ENCODE results near the gene MYLK.
"Not testable (repeated sequence)": the region's sequence is repeated elsewhere in the genome, so short reads cannot be mapped to it uniquely, and the experiment has no call there.

MYLK gene

DNA sequence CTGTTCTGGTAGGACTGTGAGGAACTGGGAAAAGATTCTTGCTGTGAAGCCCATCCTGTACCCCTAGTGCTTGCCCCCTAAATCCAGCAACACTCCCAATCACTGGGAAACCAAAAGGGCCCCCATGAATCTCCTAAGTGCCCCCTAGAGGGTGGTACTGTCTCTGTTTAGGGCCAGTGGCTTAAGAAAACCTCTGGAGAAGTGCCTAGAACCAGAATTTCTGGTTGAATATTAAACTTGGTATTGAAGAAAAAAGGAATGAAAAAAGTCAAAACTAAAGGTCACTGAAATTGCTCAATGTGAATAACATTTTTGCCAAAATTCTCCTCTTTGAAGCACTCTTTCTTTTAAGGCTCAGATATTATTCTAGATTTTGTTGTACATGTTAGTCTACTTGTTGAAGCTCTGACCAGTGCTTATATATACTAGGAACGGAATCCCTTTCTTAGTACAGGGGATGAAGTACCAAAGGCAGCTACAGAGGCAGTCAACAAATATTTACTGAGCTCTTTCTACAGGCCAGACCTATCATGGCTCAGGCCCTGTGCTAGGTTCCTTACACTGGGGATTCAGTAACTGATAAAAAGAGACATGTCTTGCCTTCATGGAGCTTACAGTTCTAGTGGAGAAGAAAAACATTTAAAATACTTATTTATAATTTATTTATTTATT, 138.8 kb downstream of the MYLK start:
- DNase-seq (ENCODE audit: low spot score) = no peak

GRCh38 chr3:123744064-123744463, 140.1 kb downstream of the MYLK start:
- no peak for DNase-seq (ENCODE audit: low spot score)

- no peak for DNase-seq (ENCODE audit: low spot score)
These were observed 141.0 kb downstream of the MYLK start for GRCh38 chr3:123743121-123743520.

DNA sequence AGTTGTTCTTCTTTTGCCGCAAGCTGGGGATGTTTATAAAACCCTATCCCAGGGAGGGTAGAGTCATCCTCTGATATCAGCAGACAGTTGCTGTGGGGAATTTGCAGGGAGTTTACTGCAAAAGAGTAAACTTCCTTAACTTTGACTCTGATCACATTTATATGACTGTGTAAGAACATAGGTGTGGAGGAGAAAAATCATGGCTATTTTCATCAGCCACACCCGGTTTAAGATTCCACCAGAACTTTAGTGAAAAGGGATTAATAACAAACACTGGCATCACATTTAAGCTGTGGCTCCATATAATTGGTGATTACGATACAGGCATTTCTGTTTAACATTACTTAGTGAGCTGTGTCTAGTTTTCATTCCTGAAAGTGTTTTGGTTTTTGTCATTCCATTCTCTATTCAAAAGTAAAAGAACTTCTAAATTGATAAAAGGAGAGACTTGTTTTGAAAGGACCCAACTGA, 143.1 kb downstream of the MYLK start:
- no peak for DNase-seq (ENCODE audit: low spot score)

GRCh38 chr3:123740391-123740822, 143.7 kb downstream of the MYLK start:
- no peak for DNase-seq (ENCODE audit: low spot score)

GRCh38 chr3:123739754-123740153, 144.4 kb downstream of the MYLK start:
- DNase-seq (ENCODE audit: low spot score) = no peak

DNA sequence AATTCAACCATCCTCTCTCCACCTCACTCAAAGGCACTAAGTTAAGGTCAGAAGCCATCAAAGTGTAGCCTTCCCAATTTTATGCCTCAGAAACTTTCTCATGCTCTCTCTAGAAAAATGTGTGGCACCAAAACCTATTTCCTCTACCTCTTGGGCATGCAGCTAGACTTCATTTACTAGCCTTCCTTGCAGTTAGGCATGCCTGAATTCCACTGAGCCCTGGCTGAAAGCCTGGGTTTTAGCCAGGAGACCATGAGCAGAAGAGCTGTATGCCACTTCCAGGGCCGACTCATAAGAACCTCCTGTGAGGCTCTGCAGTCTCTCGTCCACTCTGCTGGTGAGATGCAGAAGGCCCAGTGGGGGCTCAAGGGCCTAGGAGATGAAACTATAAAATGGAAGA, 145.0 kb downstream of the MYLK start:
- no peak for DNase-seq (ENCODE audit: low spot score)

GRCh38 chr3:123738522-123738921, 145.6 kb downstream of the MYLK start:
- not testable (repeated sequence) for DNase-seq (ENCODE audit: low spot score)

GRCh38 chr3:123737168-123737567, 147.0 kb downstream of the MYLK start:
- DNase-seq (ENCODE audit: low spot score) = no peak

GRCh38 chr3:123735456-123735855, 148.7 kb downstream of the MYLK start:
- no peak for DNase-seq (ENCODE audit: low spot score)

- DNase-seq (ENCODE audit: low spot score) = no peak
These were observed 149.6 kb downstream of the MYLK start for GRCh38 chr3:123734527-123734902.

DNA sequence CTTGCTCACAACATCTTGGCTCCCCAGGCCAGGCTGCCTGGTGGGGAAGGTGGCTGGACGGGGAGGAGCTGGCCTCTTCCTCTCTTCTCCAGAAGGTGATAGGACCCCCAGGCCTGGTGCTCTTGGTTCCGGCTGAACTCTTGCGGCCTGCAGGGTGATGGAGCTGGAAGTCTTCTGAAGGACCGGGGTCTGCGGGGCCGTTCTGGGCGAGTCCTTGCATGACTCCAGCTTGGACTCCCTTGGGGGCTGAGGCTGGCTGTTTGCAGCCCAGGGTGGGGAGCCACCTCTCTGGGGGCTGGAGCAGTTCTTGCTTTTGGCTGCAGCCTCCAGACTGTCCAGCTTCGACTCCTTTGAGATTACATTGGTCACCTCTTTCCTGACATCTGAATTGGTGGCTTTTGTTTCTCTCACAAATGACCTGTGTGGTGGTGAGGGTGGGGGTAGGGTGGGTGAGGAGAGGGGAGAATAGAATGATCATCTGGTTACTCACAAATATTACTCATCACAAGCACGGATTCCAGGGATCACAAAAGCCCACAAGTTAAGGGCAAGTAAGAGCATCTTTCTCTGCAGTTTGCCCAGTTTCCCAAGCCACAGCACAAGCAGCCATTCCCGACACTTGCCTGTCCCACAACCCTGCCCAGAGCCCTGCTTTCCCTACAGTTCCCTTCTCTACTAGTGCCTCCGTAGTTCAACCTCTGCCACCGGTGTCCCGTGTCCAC, 150.2 kb downstream of the MYLK start:
- DNase-seq (ENCODE audit: low spot score) = peak; percentile 74

DNA sequence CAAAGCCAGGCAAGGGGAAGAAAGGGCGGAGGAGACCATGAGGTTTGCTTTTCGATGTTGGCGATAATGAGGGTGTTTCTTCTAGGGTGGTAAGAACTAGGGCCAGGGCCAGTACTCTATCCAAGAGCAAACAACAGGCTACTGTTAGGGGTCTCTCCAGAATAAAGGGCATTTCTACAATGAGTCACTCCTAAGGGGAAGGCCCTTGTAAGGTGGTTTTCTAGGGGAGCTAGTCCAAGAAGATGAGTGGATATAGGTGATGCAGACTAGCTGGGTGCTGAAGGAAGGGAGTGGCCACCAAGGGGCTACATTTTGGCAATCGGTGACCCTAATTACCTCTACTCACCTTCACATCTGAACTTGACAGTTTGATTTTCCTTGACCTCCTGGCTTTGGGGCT, 150.8 kb downstream of the MYLK start:
- peak; percentile 22 for DNase-seq (ENCODE audit: low spot score)

DNA sequence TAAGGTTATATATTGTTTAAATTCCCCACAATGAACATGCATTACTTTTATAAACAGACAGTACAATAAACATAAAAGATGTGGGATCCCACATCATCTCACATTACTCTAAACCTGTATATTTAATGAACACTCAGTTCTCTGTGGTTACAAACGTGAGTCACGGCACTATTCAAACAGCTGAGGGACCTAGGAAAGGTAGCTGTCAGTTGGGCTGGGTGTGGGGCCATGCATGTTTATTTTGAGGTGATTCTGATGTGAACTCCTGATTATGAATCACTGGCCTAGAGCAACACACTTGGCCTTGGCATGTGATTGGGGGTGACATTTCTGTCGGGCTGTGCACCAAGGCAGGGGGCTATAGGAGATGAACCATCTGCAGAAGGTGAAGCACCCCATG, 151.7 kb downstream of the MYLK start:
- peak; percentile 94 for DNase-seq (ENCODE audit: low spot score)

DNA sequence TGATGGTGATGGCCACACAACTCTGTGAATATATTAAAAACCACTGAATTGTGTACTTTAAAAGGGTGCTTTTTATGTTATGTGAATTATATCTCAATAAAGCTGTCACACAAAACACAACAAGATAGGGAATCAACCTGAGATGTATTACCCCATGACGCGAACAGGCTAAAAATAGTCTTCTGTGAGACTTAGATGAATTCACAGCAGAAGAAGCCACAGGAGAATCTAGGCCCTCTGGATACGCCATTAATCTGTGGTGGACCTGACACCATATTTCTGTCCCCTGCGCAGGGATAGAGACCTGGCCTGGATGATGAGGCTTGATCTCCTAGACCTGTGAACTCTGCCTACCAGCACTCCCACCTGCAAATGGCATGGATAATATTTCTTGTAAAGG, 153.3 kb downstream of the MYLK start:
- no peak for DNase-seq (ENCODE audit: low spot score)

GRCh38 chr3:123728991-123729390, 155.1 kb downstream of the MYLK start:
- DNase-seq (ENCODE audit: low spot score) = no peak

DNA sequence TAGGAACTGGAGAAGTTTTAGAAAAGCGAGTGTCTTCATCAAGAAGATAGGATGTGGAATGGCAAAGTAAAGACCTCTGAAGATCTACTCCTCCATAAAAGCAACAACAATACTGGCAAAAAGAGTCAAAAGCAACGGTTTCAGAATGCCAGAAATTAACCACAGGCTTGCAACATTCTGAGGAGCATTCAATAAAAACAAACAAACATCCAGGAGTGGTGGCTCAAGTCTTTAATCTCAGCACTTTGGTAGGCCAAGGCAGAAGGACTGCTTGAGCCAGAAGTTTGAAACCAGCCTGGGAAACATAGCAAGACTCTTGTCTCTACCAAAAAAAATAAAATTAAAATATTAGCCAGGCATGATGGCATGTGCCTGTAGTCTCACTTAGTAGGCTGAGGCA, 156.1 kb downstream of the MYLK start:
- no peak for DNase-seq (ENCODE audit: low spot score)

DNA sequence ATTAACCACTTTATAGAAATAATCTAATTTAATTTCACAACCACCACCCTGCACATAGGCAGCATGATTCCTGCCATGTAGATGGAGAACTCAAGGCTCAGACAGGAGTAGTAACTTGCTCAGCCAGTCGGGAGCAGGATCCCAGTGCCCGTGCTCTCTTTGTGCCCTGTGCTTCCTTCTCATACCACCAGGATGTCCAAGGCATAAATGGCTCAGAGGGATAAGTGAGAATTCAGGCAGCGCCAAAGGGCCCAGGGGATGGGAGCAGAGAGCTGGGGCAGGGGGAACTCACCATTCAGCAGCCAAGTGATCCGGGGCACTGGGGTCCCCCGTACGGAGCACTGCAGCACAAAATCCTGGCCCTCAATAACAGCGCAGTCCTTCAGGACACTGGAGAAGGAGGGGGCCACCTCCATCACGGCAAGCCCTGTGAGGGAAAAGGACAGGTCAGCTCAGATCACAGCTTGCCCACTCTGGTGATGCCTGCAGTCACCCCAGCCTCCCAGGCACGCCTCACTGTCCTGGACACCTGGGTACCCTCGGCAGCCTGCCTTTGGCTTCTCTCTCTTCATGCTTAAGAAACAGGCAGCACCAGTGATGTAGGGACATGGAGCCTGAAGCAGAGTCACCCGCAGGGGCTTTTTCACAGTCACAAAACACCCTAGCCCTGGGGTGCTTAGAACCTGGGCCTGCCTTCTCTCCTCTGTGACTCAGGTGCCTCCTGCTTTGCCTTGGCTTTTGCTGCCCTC, 158.3 kb downstream of the MYLK start:
- no peak for DNase-seq (ENCODE audit: low spot score)

- peak; percentile 29 for DNase-seq (ENCODE audit: low spot score)
These were observed 159.8 kb downstream of the MYLK start for GRCh38 chr3:123724306-123724705.

DNA sequence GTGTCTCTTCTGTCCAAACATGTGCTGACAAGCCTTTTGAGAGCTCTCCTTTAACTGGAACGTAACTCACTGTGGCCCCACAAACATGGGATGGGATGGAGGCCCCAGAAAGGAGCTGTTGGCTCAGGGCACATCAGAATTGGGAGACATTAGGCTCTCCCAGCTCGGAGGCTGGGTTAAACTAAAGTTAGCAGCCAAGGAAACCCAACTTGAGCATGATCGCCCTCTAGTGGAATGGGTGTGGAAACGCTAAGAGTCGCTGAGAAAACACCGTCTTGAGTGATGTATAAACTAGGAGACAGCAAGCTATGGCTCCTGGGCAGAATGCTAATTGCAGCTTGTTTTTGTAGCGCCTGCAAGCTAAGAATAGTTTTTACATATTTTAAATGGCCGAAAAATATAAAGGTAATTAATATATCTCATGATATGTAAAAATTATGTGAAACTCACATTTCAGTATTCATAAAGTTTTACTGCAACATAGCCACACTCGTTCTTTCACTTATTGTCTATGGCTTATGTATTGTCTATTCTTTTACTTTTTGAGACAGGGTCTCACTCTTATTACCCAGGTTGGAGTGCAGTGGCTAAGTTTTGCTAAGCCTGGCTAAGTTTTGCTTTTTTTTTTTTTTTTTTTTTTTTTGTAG, 160.5 kb downstream of the MYLK start:
- peak; percentile 66 for DNase-seq (ENCODE audit: low spot score)

DNA sequence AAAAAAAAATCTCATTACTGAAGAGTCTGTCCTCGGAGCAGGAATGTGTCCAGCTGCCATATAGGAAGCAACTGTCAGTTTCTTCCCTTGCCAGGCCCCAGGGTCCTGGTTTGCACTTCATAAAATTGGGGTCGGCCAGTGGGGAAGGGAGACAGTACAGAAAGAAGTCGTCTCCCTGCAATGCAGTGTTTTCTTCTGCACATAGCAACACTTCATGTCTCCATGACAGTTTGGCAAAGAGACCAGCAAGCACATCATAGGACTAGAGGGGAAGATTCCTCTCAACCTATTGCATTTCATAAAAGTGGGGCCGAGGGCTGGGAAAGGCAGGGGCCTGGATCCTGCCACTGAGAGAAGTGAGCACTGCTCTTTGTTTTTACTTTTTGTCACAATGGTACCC, 161.1 kb downstream of the MYLK start:
- DNase-seq (ENCODE audit: low spot score) = no peak

- DNase-seq (ENCODE audit: low spot score) = no peak
These were observed 161.7 kb downstream of the MYLK start for GRCh38 chr3:123722456-123722855.

- DNase-seq (ENCODE audit: low spot score) = no peak
These were observed 162.1 kb downstream of the MYLK start for GRCh38 chr3:123722021-123722420.
